HepG2 (cell line): ENCODE results near the gene FYB1. TPM values are rescaled to one million over a fixed set of nuclear protein-coding genes. Genes with fewer than 3 reads are reported as not detected.
A peak's percentile ranks its signal among the peaks of the same experiment; 100 is the strongest.

Experiments
- CBFB ChIP-seq: sonication (generic); formaldehyde crosslinking; IDR thresholded peaks from 2 replicates; pipeline ENCODE4 v1.4.0; 2020; ENCODE audit warnings: missing genetic modification reagents
- CEBPB ChIP-seq: IDR thresholded peaks from 2 replicates; pipeline ENCODE4 v1.6.1; 2011; ENCODE audit warnings: low read depth, low read length, improper control_type of control experiment, borderline replicate concordance
- GLMP ChIP-seq: sonication (generic); formaldehyde crosslinking; IDR thresholded peaks from 2 replicates; pipeline ENCODE4 v1.9.0; 2021; ENCODE audit warnings: missing genetic modification reagents, mild to moderate bottlenecking, borderline replicate concordance
- HMGXB3 ChIP-seq: sonication (generic); formaldehyde crosslinking; IDR thresholded peaks from 2 replicates; pipeline ENCODE4 v1.4.0; 2020; ENCODE audit warnings: missing genetic modification reagents, borderline replicate concordance
- KAT2B ChIP-seq: fragments of 150-350 bp; IDR thresholded peaks from 2 replicates; pipeline ENCODE4 v1.6.1; 2014; ENCODE audit warnings: low read depth, low read length, borderline replicate concordance
- NFRKB ChIP-seq: fragments of 450-650 bp; IDR thresholded peaks from 2 replicates; pipeline ENCODE4 v1.6.1; 2017
- NR2F6 ChIP-seq, 2 experiments: IDR thresholded peaks; 2 replicates each; pipeline ENCODE4 v1.6.1; 2016; ENCODE audit warnings: antibody characterized with exemption in 1 of 2, mild to moderate bottlenecking in 1 of 2
- NRL ChIP-seq: sonication (generic); formaldehyde crosslinking; IDR thresholded peaks from 2 replicates; pipeline ENCODE4 v1.5.0; 2020; ENCODE audit warnings: missing genetic modification reagents, mild to moderate bottlenecking, moderate library complexity, borderline replicate concordance
- PHB2 ChIP-seq: fragments of 450-650 bp; IDR thresholded peaks from 2 replicates; pipeline ENCODE4 v1.6.1; 2018; ENCODE audit not compliant: partially characterized antibody
- PLRG1 ChIP-seq: fragments of 450-650 bp; conservative IDR thresholded peaks from 2 replicates; pipeline ENCODE4 v1.6.1; 2016
- SATB2 ChIP-seq: sonication (generic); formaldehyde crosslinking; IDR thresholded peaks from 2 replicates; pipeline ENCODE4 v1.5.0; 2020; ENCODE audit warnings: missing genetic modification reagents
- SOX13 ChIP-seq, 3 experiments: fragments of 450-650 bp in 1 of 3; sonication (generic) in 1 of 3; formaldehyde crosslinking in 1 of 3; IDR thresholded peaks in 2 of 3; conservative IDR thresholded peaks in 1 of 3; 2 replicates each; pipeline versions ENCODE4 v1.5.0 to v1.6.1; 2016 to 2020; ENCODE audit warnings: antibody characterized with exemption in 1 of 3, mild to moderate bottlenecking in 1 of 3, missing compliant biosample characterization in 1 of 3, missing genetic modification reagents in 1 of 3, moderate library complexity in 1 of 3
- SRF ChIP-seq: IDR thresholded peaks from 2 replicates; pipeline ENCODE4 v1.6.1; 2011; ENCODE audit warnings: mild to moderate bottlenecking, low read depth, low read length, moderate library complexity
- SSRP1 ChIP-seq: IDR thresholded peaks from 2 replicates; pipeline ENCODE4 v1.6.1; 2016; ENCODE audit warnings: control low read depth
- TEAD3 ChIP-seq: optimal IDR thresholded peaks from 2 replicates; pipeline ENCODE3; 2016; ENCODE audit warnings: borderline replicate concordance
- ZFX ChIP-seq: sonication (generic); formaldehyde crosslinking; IDR thresholded peaks from 2 replicates; pipeline ENCODE4 v1.4.0; 2020; ENCODE audit warnings: mild to moderate bottlenecking, low read depth, missing genetic modification reagents, moderate library complexity
- ZGPAT ChIP-seq: IDR thresholded peaks from 2 replicates; pipeline ENCODE4 v1.6.1; 2016; ENCODE audit warnings: mild to moderate bottlenecking
- ZNF737 ChIP-seq: sonication (generic); formaldehyde crosslinking; IDR thresholded peaks from 2 replicates; pipeline ENCODE4 v1.5.0; 2020; ENCODE audit warnings: missing genetic modification reagents, mild to moderate bottlenecking, borderline replicate concordance
- ZNF878 ChIP-seq: sonication (generic); formaldehyde crosslinking; IDR thresholded peaks from 2 replicates; pipeline ENCODE4 v1.8.1; 2023; ENCODE audit warnings: mild to moderate bottlenecking, missing genetic modification reagents, moderate library complexity
- polyA plus RNA-seq, 8 experiments: library from polyadenylated mRNA; depleted of rRNA in 3 of 8; stranded (reverse) in 7 of 8; unstranded in 1 of 8; fragments of >200 nt; fragmentation: Illumina TruSeq in 4 of 8; extraction: Trizol in 4 of 8; gene quantifications; 2 replicates each; pipeline versions ENCODE4 v1.2.1 to v1.2.3, GENCODE V29; 2011 to 2016; ENCODE audit warnings: low read depth in 4 of 8, missing spikeins in 1 of 8, mixed read lengths in 1 of 8; ENCODE audit not compliant: insufficient read depth in 1 of 8
- total RNA-seq, 5 experiments: library from RNA; depleted of rRNA; stranded (reverse); fragments of >200 nt; fragmentation: Illumina TruSeq; extraction: Trizol; gene quantifications; 2 replicates each; pipeline ENCODE4 v1.2.3, GENCODE V29; 2016; ENCODE audit warnings: low read depth in 1 of 5

The FYB1 gene
- total and polyA plus RNA-seq, 2 of the 13 experiments (the other 11 are each of a cell fraction or from before 2014, with no cell fraction given): 0.03 TPM; not detected in 1

GRCh38 chr5:39231705-39232525 is 12.6 kb upstream of the FYB1 start (continued):
- TF ChIP-seq ZFX (CRISPR knock-in tag) (no peak), CEBPB (peak; percentile 47; the same call in 1 of the 2 replicates), PLRG1 (no peak), KAT2B (no peak), TEAD3 (CRISPR knock-in tag) (peak; percentile 8), SRF (no peak), ZNF737 (CRISPR knock-in tag) (no peak), SOX13 (IDR thresholded peaks at IDR 0.05) (peak; percentile 98), SOX13 (CRISPR knock-in tag; conservative IDR thresholded peaks at IDR 0.05 in 1 of 2, IDR thresholded peaks at IDR 0.05 in 1 of 2) (peak in 1 of 2 experiments; percentile 100; a peak in 2 of 4 replicates), HMGXB3 (no peak), GLMP (CRISPR knock-in tag) (no peak), NRL (no peak), SSRP1 (CRISPR knock-in tag) (no peak), ZNF878 (no peak), SATB2 (CRISPR knock-in tag) (no peak), PHB2 (no peak), NFRKB (no peak), CBFB (CRISPR knock-in tag) (no peak), ZGPAT (CRISPR knock-in tag) (0 out of 2 replicates have a peak, but pooled peaks have one; percentile 30), NR2F6 (IDR thresholded peaks at IDR 0.05) (peak; percentile 96), NR2F6 (CRISPR knock-in tag; IDR thresholded peaks at IDR 0.05) (peak; percentile 96)
